Endothelial cell of umbilical vein (primary cell): Measurements from ENCODE around the gene MOG. TPM values are rescaled to one million over a fixed set of nuclear protein-coding genes. Genes with fewer than 3 reads are reported as not detected.

Source experiments
- BruUV-seq: library from RNA; stranded (reverse); fragments of 400-500 nt; replicated peaks from 2 replicates; lab custom pipeline; 2021; lab: Mats Ljungman, UMichigan
- CTCF ChIA-PET: fragments of 300-600, 350-600 bp; sonication (Branson Sonifier 250); formaldehyde crosslinking; loops from one replicate; lab custom pipeline; 2021; ENCODE audit warnings: antibody characterized with exemption, inconsistent platforms; lab: Charles Lee
- POLR2A ChIA-PET: fragments of 300-600, 350-600 bp; sonication (Branson Sonifier 250); formaldehyde crosslinking; loops from one replicate; lab custom pipeline; 2021; ENCODE audit warnings: antibody characterized with exemption, inconsistent platforms; lab: Charles Lee
- DNase-seq: peaks from one replicate; pipeline ENCODE4 v3.0.0-alpha.2; 2011; ENCODE audit warnings: low read depth, low spot score
- FAIRE-seq: peaks from 2 replicates; lab custom pipeline; 2011; peaks lifted over from hg19 to GRCh38; lab: Jason Lieb, UNC
- H2AFZ ChIP-seq: 2 replicates; pipeline ENCODE4 v1.6.0; 2012; ENCODE audit warnings: low read depth, low read length, control low read depth, inconsistent platforms
- H3K27ac ChIP-seq: 2 replicates; pipeline ENCODE4 v1.5.1; 2011; ENCODE audit warnings: low read depth, mild to moderate bottlenecking, control low read depth, low read length, moderate library complexity; ENCODE audit not compliant: insufficient read depth
- H3K27me3 ChIP-seq, 2 experiments: 2 replicates each; pipeline versions ENCODE4 v1.6.0 to v1.6.1; 2011; ENCODE audit warnings: low read length in 2 of 2, mixed read lengths in 1 of 2; ENCODE audit not compliant: control insufficient read depth in 2 of 2, insufficient read depth in 2 of 2
- H3K36me3 ChIP-seq, 2 experiments: 2 replicates in 1 of 2; 3 replicates in 1 of 2; pipeline ENCODE4 v1.5.1; 2011; ENCODE audit warnings: low read length in 2 of 2, mild to moderate bottlenecking in 1 of 2, moderate library complexity in 1 of 2; ENCODE audit not compliant: control insufficient read depth in 2 of 2, insufficient read depth in 2 of 2; ENCODE audit errors: extremely low read depth in 1 of 2
- H3K4me1 ChIP-seq: 3 replicates; pipeline ENCODE4 v1.5.1; 2011; ENCODE audit warnings: mild to moderate bottlenecking, low read length; ENCODE audit not compliant: control insufficient read depth, insufficient read depth; ENCODE audit errors: extremely low read depth
- H3K4me2 ChIP-seq: 2 replicates; pipeline ENCODE4 v1.6.1; 2011; ENCODE audit warnings: low read length, control low read depth, mixed read lengths; ENCODE audit not compliant: insufficient read depth
- H3K4me3 ChIP-seq, 3 experiments: fragments of 200-600 bp in 1 of 3; sonication (generic), shearing (Covaris generic) in 1 of 3; replicated peaks in 1 of 3; 2 replicates each; pipeline ENCODE4 v1.5.1; 2011 to 2016; ENCODE audit warnings: control low read depth in 3 of 3, low read length in 3 of 3, mild to moderate bottlenecking in 2 of 3, inconsistent platforms in 1 of 3, low read depth in 1 of 3, moderate library complexity in 1 of 3; ENCODE audit not compliant: insufficient read depth in 1 of 3
- H3K79me2 ChIP-seq: 2 replicates; pipeline ENCODE4 v1.6.0; 2012; ENCODE audit warnings: low read length, inconsistent platforms; ENCODE audit not compliant: control insufficient read depth, insufficient read depth
- H3K9ac ChIP-seq: replicated peaks from 2 replicates; pipeline ENCODE3; 2011; ENCODE audit warnings: low read length, control low read depth; ENCODE audit not compliant: insufficient read depth; ENCODE audit errors: extremely low read depth
- H3K9me1 ChIP-seq: replicated peaks from 3 replicates; pipeline ENCODE4 v1.6.0; 2011; ENCODE audit warnings: mild to moderate bottlenecking, low read length; ENCODE audit not compliant: control insufficient read depth, insufficient read depth; ENCODE audit errors: extremely low read depth
- H3K9me3 ChIP-seq: replicated peaks from 2 replicates; pipeline ENCODE4 v1.5.1; 2012; ENCODE audit warnings: low read length, inconsistent platforms; ENCODE audit not compliant: control insufficient read depth, insufficient read depth
- H4K20me1 ChIP-seq: replicated peaks from 2 replicates; pipeline ENCODE3; 2011; ENCODE audit warnings: mild to moderate bottlenecking, low read length; ENCODE audit not compliant: control insufficient read depth, insufficient read depth; ENCODE audit errors: extremely low read depth
- EZH2 ChIP-seq: IDR thresholded peaks from 2 replicates; pipeline ENCODE4 v1.6.1; 2012; ENCODE audit warnings: borderline replicate concordance, low read depth, mild to moderate bottlenecking, moderate library complexity, low read length, inconsistent platforms; ENCODE audit not compliant: severe bottlenecking
- FOS ChIP-seq: IDR thresholded peaks from 2 replicates; pipeline ENCODE4 v1.6.1; 2011; ENCODE audit warnings: mild to moderate bottlenecking, low read length, moderate library complexity, borderline replicate concordance; ENCODE audit not compliant: insufficient read depth
- GATA2 ChIP-seq: IDR thresholded peaks from 2 replicates; pipeline ENCODE4 v1.7.0; 2011; ENCODE audit warnings: low read depth, mild to moderate bottlenecking, moderate library complexity, mixed read lengths, low read length; ENCODE audit not compliant: insufficient read length, insufficient read depth
- JUN ChIP-seq: IDR thresholded peaks from 2 replicates; pipeline ENCODE4 v1.6.1; 2011; ENCODE audit warnings: borderline replicate concordance, low read depth; ENCODE audit not compliant: insufficient read length, insufficient read depth
- MYC ChIP-seq: IDR thresholded peaks from one replicate; pipeline ENCODE4 v1.6.1; 2011; ENCODE audit warnings: mild to moderate bottlenecking, low read depth, low read length
- POLR2A ChIP-seq: IDR thresholded peaks from 2 replicates; pipeline ENCODE4 v1.6.1; 2012; ENCODE audit warnings: low read depth, mild to moderate bottlenecking, control low read depth, low read length
- POLR2AphosphoS5 ChIP-seq: IDR thresholded peaks from 2 replicates; pipeline ENCODE4 v1.6.1; 2012; ENCODE audit warnings: low read depth, mild to moderate bottlenecking, control low read depth, low read length, moderate library complexity; ENCODE audit not compliant: insufficient read depth
- dilution Hi-C: fragments of 300-500 bp; cut with MboI; formaldehyde crosslinking; loops from one replicate; pipeline ENCODE4 v1.15.0; 2019; ENCODE audit warnings: low sequenced_read_pairs; ENCODE audit not compliant: extremely low pct_ligation_motif_present
- intact Hi-C: fragments of 100-400 bp; cut with micrococcal nuclease; formaldehyde crosslinking; loops from one replicate; pipeline ENCODE4 v1.10.0; 2022
- polyA plus RNA-seq, 4 experiments: library from polyadenylated mRNA; depleted of rRNA in 3 of 4; stranded (reverse) in 3 of 4; unstranded in 1 of 4; fragments of >200 nt; gene quantifications; 2 replicates each; pipeline versions ENCODE4 v1.2.1 to v1.2.3, GENCODE V29; 2011 to 2012; ENCODE audit warnings: missing spikeins in 1 of 4
- total RNA-seq: library from RNA; stranded (reverse); gene quantifications from 2 replicates; pipeline ENCODE4 v1.2.3, GENCODE V29; 2021
- TF ChIP-seq, protein P1 (sequence below): IDR thresholded peaks from 2 replicates; pipeline ENCODE4 v1.6.1; 2011; ENCODE audit not compliant: insufficient read depth, insufficient read length
- TF ChIP-seq, protein P2 (sequence below), 2 donors: IDR thresholded peaks; 1 replicate in 1 of 2; 2 replicates in 1 of 2; pipeline ENCODE4 v1.5.1; 2011; ENCODE audit warnings: low read length in 2 of 2, mild to moderate bottlenecking in 2 of 2, moderate library complexity in 2 of 2, control low read depth in 1 of 2, inconsistent platforms in 1 of 2, low read depth in 1 of 2; ENCODE audit not compliant: insufficient read depth in 1 of 2; ENCODE audit errors: extremely low read depth in 1 of 2

The MOG gene
- total and polyA plus RNA-seq, 2 donors (not counting 3 experiments of a cell fraction or from before 2014, with no cell fraction given): not detected

GRCh38 chr6:29694637-29695036 is 37.7 kb downstream of the MOG start:
- H3K4me2 ChIP-seq: no peak overlapping the region
- dilution Hi-C loops (no loop called here), intact Hi-C loops (no loop called here)
- no peak overlapping the region for H2AFZ ChIP-seq
- ChIA-PET CTCF (interaction anchor here (2.9 to 3.9 kb wide), 2 partner anchors 41 to 46 kb away, joined by 40 to 97 read pairs; no protein-coding TSS in a partner anchor), POLR2A (no interaction called here)
- no peaks in the 10 kb centered on the region for H3K79me2 ChIP-seq
- TF ChIP-seq EZH2 (no peak), FOS (no peak), POLR2AphosphoS5 (no peak), JUN (no peak), POLR2A (no peak), MYC (no peak), GATA2 (no peak)
- TF ChIP-seq, protein P1, sequence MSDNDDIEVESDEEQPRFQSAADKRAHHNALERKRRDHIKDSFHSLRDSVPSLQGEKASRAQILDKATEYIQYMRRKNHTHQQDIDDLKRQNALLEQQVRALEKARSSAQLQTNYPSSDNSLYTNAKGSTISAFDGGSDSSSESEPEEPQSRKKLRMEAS: no peak
- TF ChIP-seq, protein P2, sequence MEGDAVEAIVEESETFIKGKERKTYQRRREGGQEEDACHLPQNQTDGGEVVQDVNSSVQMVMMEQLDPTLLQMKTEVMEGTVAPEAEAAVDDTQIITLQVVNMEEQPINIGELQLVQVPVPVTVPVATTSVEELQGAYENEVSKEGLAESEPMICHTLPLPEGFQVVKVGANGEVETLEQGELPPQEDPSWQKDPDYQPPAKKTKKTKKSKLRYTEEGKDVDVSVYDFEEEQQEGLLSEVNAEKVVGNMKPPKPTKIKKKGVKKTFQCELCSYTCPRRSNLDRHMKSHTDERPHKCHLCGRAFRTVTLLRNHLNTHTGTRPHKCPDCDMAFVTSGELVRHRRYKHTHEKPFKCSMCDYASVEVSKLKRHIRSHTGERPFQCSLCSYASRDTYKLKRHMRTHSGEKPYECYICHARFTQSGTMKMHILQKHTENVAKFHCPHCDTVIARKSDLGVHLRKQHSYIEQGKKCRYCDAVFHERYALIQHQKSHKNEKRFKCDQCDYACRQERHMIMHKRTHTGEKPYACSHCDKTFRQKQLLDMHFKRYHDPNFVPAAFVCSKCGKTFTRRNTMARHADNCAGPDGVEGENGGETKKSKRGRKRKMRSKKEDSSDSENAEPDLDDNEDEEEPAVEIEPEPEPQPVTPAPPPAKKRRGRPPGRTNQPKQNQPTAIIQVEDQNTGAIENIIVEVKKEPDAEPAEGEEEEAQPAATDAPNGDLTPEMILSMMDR (IDR thresholded peaks at IDR 0.05; ENCODE audit: extremely low read depth in 1 of 2, insufficient read depth in 1 of 2, low read depth in 1 of 2, low read length in 2 of 2): no peak
- H3K27me3 ChIP-seq: peaks cover 0 to 2% of the 10 kb centered on the region in 2 experiments
- FAIRE-seq (no peak), DNase-seq (no peak)
- H3K9me3 ChIP-seq: no peaks in the 10 kb centered on the region
- no peak overlapping the region for H3K4me3 ChIP-seq
- H3K4me1 ChIP-seq: no peaks in the 10 kb centered on the region
- no TSS peak for BruUV-seq
- no peaks in the 10 kb centered on the region for H3K9me1 ChIP-seq
- H3K27ac ChIP-seq: no peak overlapping the region
- H4K20me1 ChIP-seq: no peaks in the 10 kb centered on the region
- H3K9ac ChIP-seq: no peak overlapping the region
- H3K36me3 ChIP-seq: no peaks in the 10 kb centered on the region
